ENCODE measurements around the gene FLRT3. TPM values are rescaled to one million over a fixed set of nuclear protein-coding genes. Genes with fewer than 3 reads are reported as not detected.
A peak's percentile ranks its signal among the peaks of the same experiment; 100 is the strongest.

The FLRT3 gene
- 1 to 10 TPM in 3 of 4 donors, under 1 TPM in 1; 0.37 to 6.2 (median 4.0) TPM for total RNA-seq

GRCh38 chr20:14337400-14338171 lies at the start of gene FLRT3:
Gene FLRT3 (minus strand): TSS chr20:14337612. CDS start chr20:14327506, 10,106 bp downstream.
- Histone ChIP-seq H3K4me1 (peaks cover 0 to 15% (median 0%) of the 10 kb centered on the region in 4 donors), H3K27ac (peak within 1 kb of the TSS; percentile 65 to 82 (median 72)), H3K9me3 (no peaks in the 10 kb centered on the region), H3K36me3 (no peaks in the 10 kb centered on the region), H3K27me3 (no peaks in the 10 kb centered on the region), H3K4me3 (peak within 1 kb of the TSS; percentile 11 to 59 (median 38))
- TF ChIP-seq CTCF (IDR thresholded peaks at IDR 0.05) = peak; percentile 60 to 85 (median 67)
- TF ChIP-seq POLR2A (IDR thresholded peaks at IDR 0.05) = peak; percentile 73
- TF ChIP-seq EP300 (IDR thresholded peaks at IDR 0.05; ENCODE audit: low read depth) = no peak
- TF ChIP-seq POLR2AphosphoS5 (IDR thresholded peaks at IDR 0.05) = peak; percentile 78 to 93 (median 81)
- in situ Hi-C loops (cut with MboI; ENCODE audit: low pct_ligation_motif_present in 1 of 4, low pct_unique_long_range_greater_than_20kb in 1 of 4, low sequenced_read_pairs in 3 of 4) (loop anchor here in 1 of 4 donors (25.0 kb wide), 1 partner anchor 900 kb away; no protein-coding TSS in a partner anchor), intact Hi-C loops (cut with DNase I; ENCODE audit: low total_unique reads) (no loop called here)
- WGBS, 2 donors (ENCODE audit: low coverage in 1 of 2) = 29 to 30% methylated on average over 10 to 12 of the region's 12 CpGs
- DNase-seq = peak; percentile 79

- intact Hi-C loops (cut with DNase I; ENCODE audit: low total_unique reads) = no loop called here
- Histone ChIP-seq H3K27me3 (no peaks in the 10 kb centered on the region), H3K4me3 (no peak overlapping the region), H3K9me3 (peaks cover 0 to 6% of the 10 kb centered on the region in 2 donors), H3K27ac (no peak overlapping the region), H3K36me3 (no peaks in the 10 kb centered on the region), H3K4me1 (peaks cover 0 to 7% (median 0%) of the 10 kb centered on the region in 4 donors)
- 85 to 90% methylated on average over 3 to 4 of the region's 4 CpGs for WGBS, 2 donors (ENCODE audit: low coverage in 1 of 2)
- no peak for TF ChIP-seq POLR2AphosphoS5 (IDR thresholded peaks at IDR 0.05)
- TF ChIP-seq CTCF (IDR thresholded peaks at IDR 0.05) = no peak
- no peak for TF ChIP-seq EP300 (IDR thresholded peaks at IDR 0.05; ENCODE audit: low read depth)
- in situ Hi-C loops (cut with MboI; ENCODE audit: low pct_ligation_motif_present in 1 of 4, low pct_unique_long_range_greater_than_20kb in 1 of 4, low sequenced_read_pairs in 3 of 4) = no loop called here
- no peak for DNase-seq
Measured at GRCh38 chr20:14386726-14387125, 49.3 kb upstream of the FLRT3 start.

GRCh38 chr20:14385176-14385740 lies 47.8 kb upstream of the FLRT3 start:
- Histone ChIP-seq H3K36me3 (no peaks in the 10 kb centered on the region), H3K27ac (no peak overlapping the region), H3K4me1 (peaks cover 0 to 7% (median 0%) of the 10 kb centered on the region in 4 donors), H3K4me3 (no peak overlapping the region), H3K9me3 (peaks cover 0 to 6% of the 10 kb centered on the region in 2 donors), H3K27me3 (no peaks in the 10 kb centered on the region)
- intact Hi-C loops (cut with DNase I; ENCODE audit: low total_unique reads) = no loop called here
- TF ChIP-seq POLR2AphosphoS5 (IDR thresholded peaks at IDR 0.05) = no peak
- no peak for TF ChIP-seq CTCF (IDR thresholded peaks at IDR 0.05)
- no peak for TF ChIP-seq POLR2A (IDR thresholded peaks at IDR 0.05)
- no peak for TF ChIP-seq EP300 (IDR thresholded peaks at IDR 0.05; ENCODE audit: low read depth)
- no peak for DNase-seq
- 65 to 79% methylated on average over 2 of the region's 2 CpGs for WGBS, 2 donors (ENCODE audit: low coverage in 1 of 2)
- in situ Hi-C loops (cut with MboI; ENCODE audit: low pct_ligation_motif_present in 1 of 4, low pct_unique_long_range_greater_than_20kb in 1 of 4, low sequenced_read_pairs in 3 of 4) = no loop called here

- peaks cover 0 to 7% (median 0%) of the 10 kb centered on the region in 4 donors for H3K4me1 ChIP-seq
- H3K27me3 ChIP-seq = no peaks in the 10 kb centered on the region
- in situ Hi-C loops (cut with MboI; ENCODE audit: low pct_ligation_motif_present in 1 of 4, low pct_unique_long_range_greater_than_20kb in 1 of 4, low sequenced_read_pairs in 3 of 4) = no loop called here
- intact Hi-C loops (cut with DNase I; ENCODE audit: low total_unique reads) = no loop called here
- H3K36me3 ChIP-seq = no peaks in the 10 kb centered on the region
- no peak overlapping the region for H3K27ac ChIP-seq
- H3K9me3 ChIP-seq = peaks cover 0 to 6% of the 10 kb centered on the region in 2 donors
- TF ChIP-seq CTCF (IDR thresholded peaks at IDR 0.05) (no peak), POLR2AphosphoS5 (IDR thresholded peaks at IDR 0.05) (no peak), EP300 (IDR thresholded peaks at IDR 0.05; ENCODE audit: low read depth) (no peak), POLR2A (IDR thresholded peaks at IDR 0.05) (no peak)
- 11 to 43% methylated on average over 1 of the region's 1 CpG for WGBS, 2 donors (ENCODE audit: low coverage in 1 of 2)
- DNase-seq = no peak
- no peak overlapping the region for H3K4me3 ChIP-seq
Measured at GRCh38 chr20:14384416-14385175, 47.2 kb upstream of the FLRT3 start.

Data from transverse colon (tissue), 4 donors.